CMK (cell line): ENCODE measurements around the gene FAAH.

Source experiments
- DNase-seq: peaks from one replicate; pipeline ENCODE4 v3.0.0-alpha.2; 2010; ENCODE audit warnings: low read depth

The FAAH gene

DNA sequence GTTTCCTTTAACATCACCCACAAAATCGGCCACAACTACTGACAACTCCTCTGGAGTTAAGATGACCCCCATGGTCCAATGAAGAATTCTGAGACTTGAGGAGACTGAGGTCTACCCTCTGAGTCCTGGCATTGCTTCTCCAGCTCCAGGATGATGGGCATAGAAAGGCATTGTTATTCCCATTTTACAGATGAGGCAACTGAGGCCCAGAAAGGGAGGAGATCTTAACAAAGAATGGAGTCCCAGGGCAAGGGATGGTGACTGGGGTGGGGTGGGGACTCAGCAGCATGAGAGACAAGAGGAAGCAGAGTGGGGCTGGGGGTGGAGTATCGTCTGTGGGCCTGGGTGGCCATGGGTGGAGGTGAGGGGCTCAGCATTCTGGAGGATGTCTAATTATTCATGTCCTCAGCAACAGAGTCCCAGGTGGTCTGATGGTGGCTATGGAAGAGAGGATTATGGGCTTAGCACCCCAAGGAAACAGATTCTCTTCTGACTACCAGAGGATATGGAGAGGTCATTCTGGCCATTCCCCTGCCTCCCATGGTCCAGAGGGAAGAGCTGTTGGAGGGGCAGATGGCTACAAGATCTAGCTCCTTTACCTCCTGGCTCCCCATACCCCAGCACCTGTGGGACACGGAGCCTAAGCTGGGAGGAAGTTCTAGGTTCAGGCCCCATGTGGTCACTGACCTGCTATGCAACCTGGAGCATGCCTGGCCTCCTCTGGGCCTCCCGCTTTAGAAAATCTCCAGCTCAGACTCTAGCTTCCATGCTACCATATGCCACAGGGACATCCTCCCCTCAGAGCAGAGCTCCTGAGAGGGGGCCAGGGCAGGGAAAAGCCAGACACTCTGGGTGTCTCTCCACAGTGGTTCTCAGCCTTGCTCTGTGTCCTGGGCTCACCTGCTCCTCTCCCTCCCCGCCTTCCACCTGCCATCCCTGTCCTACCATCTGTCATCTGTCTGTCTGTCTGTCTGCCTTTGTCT, 58.1 kb downstream of the FAAH start:
- no peak for DNase-seq

DNA sequence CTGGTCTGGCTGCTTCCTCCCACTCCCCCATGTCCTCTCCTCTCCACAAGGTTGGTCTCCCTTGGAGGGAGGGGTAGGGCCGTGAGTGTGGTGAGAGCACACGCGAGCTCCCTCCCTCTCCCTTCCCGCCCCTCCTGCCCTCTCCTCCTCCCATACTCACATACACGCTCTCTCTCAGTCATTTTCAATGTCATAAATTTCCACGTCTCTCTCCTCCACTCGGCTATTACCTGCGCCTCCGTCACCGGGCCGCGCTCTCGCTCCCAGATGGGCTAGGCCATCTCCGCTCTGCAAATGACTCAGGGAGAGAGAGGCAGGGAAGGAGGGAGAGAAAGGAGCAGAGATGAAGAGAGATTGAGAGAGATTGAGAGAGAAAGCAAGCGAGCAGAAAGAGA, 58.8 kb downstream of the FAAH start:
- DNase-seq = no peak

DNA sequence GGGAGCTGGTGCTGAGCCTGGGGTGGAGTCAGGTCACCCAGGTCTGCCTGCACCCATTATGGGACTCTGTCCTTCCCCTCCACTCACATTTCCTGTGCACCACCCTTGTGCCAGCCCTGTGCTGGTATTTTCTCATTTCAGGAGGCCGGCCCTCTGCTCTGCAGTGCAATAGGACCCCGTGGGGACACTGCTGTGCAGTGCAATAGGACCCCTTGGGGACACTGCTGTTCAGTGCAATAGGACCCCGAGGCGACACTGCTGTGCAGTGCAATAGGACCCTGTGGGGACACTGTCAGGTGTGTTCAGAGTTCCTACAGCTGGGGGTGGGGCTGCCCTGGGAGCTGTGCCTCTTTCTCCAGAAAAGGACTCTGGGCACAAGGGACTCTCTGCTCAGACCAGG, 59.3 kb downstream of the FAAH start:
- no peak for DNase-seq

DNA sequence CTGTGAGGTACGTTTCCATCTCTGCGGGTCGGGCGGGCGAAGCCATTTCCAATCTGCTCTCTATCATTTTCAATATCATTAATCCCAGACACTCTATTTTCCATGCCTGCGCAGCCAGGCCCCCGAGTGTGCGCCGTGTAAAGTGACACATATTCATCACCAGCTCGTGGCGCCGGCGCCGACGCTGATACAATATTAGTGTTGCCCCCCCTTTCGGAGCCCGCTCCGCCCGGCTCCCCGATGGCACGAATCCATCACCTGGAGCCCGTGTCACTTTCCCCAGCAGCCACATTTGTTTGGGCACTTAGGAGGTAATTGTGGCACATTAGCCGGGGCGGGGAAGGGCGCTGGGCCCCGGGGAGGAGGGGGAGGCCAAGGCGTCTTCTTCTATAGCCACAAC, 61.8 kb downstream of the FAAH start:
- DNase-seq = no peak

DNA sequence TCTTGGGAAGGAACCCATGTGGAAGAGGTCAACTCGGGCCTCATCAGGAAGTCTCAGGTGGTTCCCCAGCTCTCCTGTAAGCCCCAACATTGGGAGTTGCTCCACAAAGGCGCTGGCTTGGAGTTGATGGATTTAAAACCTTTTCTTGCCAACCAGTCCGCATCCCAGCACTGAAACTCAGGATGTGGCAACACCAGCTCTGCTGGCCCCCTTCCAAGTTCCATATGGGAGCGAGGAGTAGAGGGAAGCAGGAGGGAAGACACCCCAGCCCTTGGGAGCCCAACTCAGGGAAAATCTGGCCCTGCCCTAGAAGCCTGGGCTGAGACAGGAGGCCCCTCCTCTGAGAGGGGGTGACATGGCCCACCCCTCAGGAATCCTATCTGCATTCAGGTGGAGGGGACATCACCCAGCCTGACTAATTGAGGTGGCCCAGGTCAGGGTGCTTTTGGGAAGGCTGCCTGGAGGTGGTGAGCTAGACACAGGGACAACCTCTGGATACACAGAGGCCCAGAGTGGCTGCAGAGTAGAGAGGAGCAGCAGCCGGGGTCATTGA, 62.4 kb downstream of the FAAH start:
- DNase-seq = no peak

DNA sequence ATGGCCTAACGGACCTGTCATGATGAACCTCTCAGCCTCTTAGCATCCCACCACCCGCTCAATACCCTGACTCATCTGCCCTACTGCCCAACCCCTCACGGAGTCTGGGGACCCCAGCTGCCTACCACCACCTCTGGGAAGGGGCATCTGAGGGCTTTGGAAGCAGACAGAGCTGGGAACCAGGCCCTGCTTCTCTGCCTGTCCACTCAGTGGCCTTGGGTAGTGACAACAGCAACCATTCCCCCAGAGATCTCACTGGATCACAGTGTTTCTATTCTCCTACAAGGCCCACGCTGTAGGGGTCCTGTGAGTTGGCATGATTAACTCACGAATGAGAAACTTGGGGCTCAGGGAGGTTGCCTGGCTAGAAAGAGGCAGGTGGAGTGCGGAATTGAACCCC, 63.1 kb downstream of the FAAH start:
- no peak for DNase-seq

DNA sequence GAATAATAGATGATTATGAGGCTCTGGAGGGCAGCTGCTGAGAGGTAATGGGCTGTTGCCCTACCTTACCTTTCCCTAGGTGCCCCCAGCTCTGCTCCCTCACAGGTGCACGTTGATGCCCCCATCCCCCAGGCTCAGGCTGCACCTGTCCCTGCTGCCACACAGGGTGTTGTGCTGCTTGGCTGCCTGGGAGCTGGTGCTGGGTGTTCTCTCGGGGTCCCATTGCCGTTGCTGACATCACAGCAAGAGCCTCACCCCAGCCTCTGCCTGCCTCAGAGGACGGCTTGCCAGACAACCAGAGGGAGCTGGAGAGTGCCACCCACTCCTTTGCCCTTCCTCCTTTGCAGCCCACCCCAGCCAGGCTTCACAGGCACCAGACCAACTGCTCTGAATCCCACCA, 64.1 kb downstream of the FAAH start:
- DNase-seq = no peak

DNA sequence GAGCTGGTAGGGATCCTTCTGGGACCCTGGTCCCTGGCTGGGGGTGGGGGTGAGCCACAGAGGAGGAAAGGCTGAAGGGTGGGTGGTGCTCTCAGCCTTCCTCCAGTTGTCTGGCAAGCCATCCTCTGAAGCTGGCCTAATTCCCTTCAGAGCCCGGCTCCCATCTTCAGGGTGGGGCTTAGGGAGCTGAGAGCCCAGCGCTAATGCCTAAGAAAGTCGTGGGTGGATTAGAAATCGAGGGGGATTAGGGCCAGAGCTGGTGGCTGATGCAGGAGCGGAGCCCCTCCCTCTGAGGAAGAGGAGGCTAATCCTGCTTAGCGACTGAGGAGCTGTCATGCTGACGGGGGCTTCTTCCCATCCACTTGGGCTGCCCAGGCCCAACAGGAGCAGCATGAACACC, 64.7 kb downstream of the FAAH start:
- no peak for DNase-seq

DNA sequence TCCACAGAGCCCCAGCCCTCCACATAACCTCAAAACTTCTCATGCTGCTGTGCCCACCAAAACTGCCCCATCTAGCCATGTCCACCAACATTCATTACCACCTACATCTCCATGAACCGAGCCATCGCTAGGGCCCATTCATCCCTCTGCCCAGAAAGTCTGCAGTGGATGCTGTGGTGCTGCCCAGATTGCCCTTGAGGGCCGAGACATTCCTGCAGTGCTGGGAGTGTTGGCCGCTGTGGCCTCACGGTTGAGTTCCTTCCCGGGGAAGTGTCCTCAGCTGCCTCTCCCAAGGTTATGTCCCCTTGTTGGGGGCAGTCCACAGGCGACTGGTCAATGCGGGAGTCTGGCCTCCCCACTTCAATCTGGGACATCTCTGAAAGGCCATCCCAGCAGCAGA, 65.2 kb downstream of the FAAH start:
- no peak for DNase-seq

DNA sequence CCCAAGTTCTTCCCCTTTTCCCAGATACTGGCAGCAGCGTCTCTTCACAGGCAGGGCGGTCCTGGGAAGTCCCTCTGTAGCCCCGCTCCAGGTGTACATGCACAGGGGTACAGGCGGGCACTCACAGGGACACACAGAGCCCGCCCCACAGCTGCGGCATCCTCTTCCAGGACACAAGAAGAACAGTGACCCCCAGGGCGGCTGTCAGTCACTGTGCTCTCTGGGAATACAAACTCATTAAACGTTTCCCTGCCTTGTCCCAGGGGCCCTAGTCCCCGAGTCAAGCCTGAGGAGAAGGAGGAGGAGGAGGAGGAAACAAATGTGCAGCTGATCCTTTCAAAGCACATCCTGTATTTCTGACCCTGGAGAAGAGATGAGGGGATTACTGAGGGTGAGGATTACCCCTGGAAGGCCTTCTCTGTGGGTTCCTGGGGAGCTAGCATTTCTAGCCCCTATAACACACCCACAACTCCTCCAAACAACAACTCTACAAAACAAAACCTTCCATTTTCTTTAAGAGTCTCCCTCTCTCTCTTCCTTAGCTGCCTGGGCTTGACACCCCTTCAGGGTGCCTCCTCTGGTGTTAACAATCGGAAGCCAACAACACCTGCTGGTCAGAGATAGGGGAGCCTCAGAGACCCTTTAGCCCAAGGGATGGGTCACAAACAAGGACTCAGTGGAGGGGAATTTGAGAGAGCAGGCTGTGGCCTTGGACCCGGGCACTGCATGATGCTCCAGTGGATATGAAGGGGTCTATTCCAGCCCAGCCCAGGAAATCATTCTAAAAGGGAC, 67.1 kb downstream of the FAAH start:
- DNase-seq = no peak

DNA sequence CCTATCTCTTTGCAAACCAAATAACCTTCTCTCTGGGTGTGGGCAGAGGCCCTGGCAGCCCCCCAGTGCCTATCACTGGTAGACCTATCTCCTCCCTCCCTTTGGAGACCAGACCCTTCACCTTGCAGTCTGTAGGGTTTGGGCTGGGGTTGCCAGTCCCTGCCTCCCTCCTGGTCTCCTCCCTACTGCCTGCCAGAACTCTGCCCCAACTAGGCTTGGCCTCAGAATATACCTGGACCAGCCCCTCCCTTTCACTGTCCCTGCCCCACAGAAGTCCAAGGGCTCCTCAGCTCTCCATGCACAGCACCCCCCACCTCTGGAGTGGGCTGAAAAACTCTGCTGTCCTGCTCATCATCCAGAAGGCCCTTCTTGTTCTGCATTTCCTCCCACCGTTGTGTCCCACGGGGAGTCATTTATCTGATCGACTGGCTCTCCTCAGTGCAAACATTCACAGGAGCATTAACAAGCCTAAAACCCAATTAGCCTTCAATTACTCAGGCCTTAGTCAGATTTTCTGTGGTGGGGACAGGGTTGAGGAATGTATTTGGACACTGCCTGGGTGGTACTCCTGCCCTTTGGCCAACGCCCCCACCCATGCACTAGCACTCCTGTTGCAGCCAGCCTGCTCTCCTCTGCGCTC, 67.8 kb downstream of the FAAH start:
- DNase-seq = no peak
